ENCODE measurements around the gene FUT6.

- TF ChIP-seq CTCF (conservative IDR thresholded peaks at IDR 0.05; ENCODE audit: low read length) (no peak), EZH2phosphoT487 (IDR thresholded peaks at IDR 0.05; ENCODE audit: borderline replicate concordance, low read depth, low read length) (no peak)
These were observed 11.8 kb upstream of the FUT6 start, which contains the start of gene FUT3 for GRCh38 chr19:5851302-5851701.
